ENCODE results near the gene ZNRD2. TPM values are rescaled to one million over a fixed set of nuclear protein-coding genes. Genes with fewer than 3 reads are reported as not detected.

ZNRD2 gene
- total RNA-seq, 1 donor from 2014 or later = 40.9 TPM

- Mint-ChIP-seq H3K36me3 (ENCODE audit: low read depth) (peaks cover 53% of the 10 kb centered on the region), H3K27me3 (no peaks in the 10 kb centered on the region), H3K9me3 (no peaks in the 10 kb centered on the region), H3K4me3 (no peak overlapping the region), H3K4me1 (peaks cover 41% of the 10 kb centered on the region), H3K27ac (peak overlapping the region; percentile 80)
- DNase-seq = no peak
- ATAC-seq (ENCODE audit: low read depth) = no peak
- ChIA-PET POLR2A (interaction anchor here (0.9 to 1.1 kb wide), 2 partner anchors 9 to 18 kb away, joined by 3 read pairs; partner anchors contain the start of gene ZNRD2), CTCF (interaction anchor here (1.1 kb wide), 1 partner anchor 9 kb away, joined by 3 read pairs; no protein-coding TSS in a partner anchor)
- intact Hi-C loops (cut with micrococcal nuclease) = no loop called here
- no peak for TF ChIP-seq CTCF (IDR thresholded peaks at IDR 0.05)
These were observed 9.0 kb downstream of the ZNRD2 start for GRCh38 chr11:65579291-65579690.

GRCh38 chr11:65580031-65580692, 9.9 kb downstream of the ZNRD2 start:
- Mint-ChIP-seq H3K27ac (no peak overlapping the region), H3K4me3 (no peak overlapping the region), H3K9me3 (no peaks in the 10 kb centered on the region), H3K36me3 (ENCODE audit: low read depth) (peaks cover 55% of the 10 kb centered on the region), H3K4me1 (peaks cover 35% of the 10 kb centered on the region), H3K27me3 (no peaks in the 10 kb centered on the region)
- ChIA-PET CTCF (no interaction called here), POLR2A (interaction anchor here (1.2 kb wide), 1 partner anchor 39 kb away, joined by 4 read pairs; no protein-coding TSS in a partner anchor)
- intact Hi-C loops (cut with micrococcal nuclease) = no loop called here
- no peak for ATAC-seq (ENCODE audit: low read depth)
- DNase-seq = no peak
- no peak for TF ChIP-seq CTCF (IDR thresholded peaks at IDR 0.05)

GRCh38 chr11:65580756-65581155, 10.5 kb downstream of the ZNRD2 start:
- Mint-ChIP-seq H3K27ac (no peak overlapping the region), H3K36me3 (ENCODE audit: low read depth) (peaks cover 55% of the 10 kb centered on the region), H3K4me3 (no peak overlapping the region), H3K4me1 (peaks cover 30% of the 10 kb centered on the region), H3K27me3 (no peaks in the 10 kb centered on the region), H3K9me3 (no peaks in the 10 kb centered on the region)
- no peak for TF ChIP-seq CTCF (IDR thresholded peaks at IDR 0.05)
- POLR2A ChIA-PET = interaction anchor here (1.2 kb wide), 1 partner anchor 40 kb away, joined by 4 read pairs; no protein-coding TSS in a partner anchor
- intact Hi-C loops (cut with micrococcal nuclease) = no loop called here
- CTCF ChIA-PET = interaction anchor here (1.1 kb wide), 1 partner anchor 13 kb away, joined by 3 read pairs; no protein-coding TSS in a partner anchor
- no peak for DNase-seq
- no peak for ATAC-seq (ENCODE audit: low read depth)

- CTCF ChIA-PET = no interaction called here
- Mint-ChIP-seq H3K27ac (peak overlapping the region; percentile 47), H3K4me3 (no peak overlapping the region), H3K9me3 (no peaks in the 10 kb centered on the region), H3K36me3 (ENCODE audit: low read depth) (peaks cover 63% of the 10 kb centered on the region), H3K27me3 (no peaks in the 10 kb centered on the region), H3K4me1 (peaks cover 36% of the 10 kb centered on the region)
- TF ChIP-seq CTCF (IDR thresholded peaks at IDR 0.05) = no peak
- DNase-seq = no peak
- ATAC-seq (ENCODE audit: low read depth) = no peak
- POLR2A ChIA-PET = interaction anchor here (0.7 to 0.8 kb wide), 2 partner anchors 33 to 278 kb away, joined by 3 read pairs; partner anchors contain the start of gene PCNX3
- intact Hi-C loops (cut with micrococcal nuclease) = no loop called here
These were observed 11.7 kb downstream of the ZNRD2 start for GRCh38 chr11:65581928-65582327.

GRCh38 chr11:65583589-65583988, 13.3 kb downstream of the ZNRD2 start:
- Mint-ChIP-seq H3K4me1 (peaks cover 36% of the 10 kb centered on the region), H3K9me3 (no peaks in the 10 kb centered on the region), H3K4me3 (no peak overlapping the region), H3K27me3 (no peaks in the 10 kb centered on the region), H3K36me3 (ENCODE audit: low read depth) (peaks cover 57% of the 10 kb centered on the region), H3K27ac (peak overlapping the region; percentile 67)
- TF ChIP-seq CTCF (IDR thresholded peaks at IDR 0.05) = no peak
- intact Hi-C loops (cut with micrococcal nuclease) = no loop called here
- ChIA-PET CTCF (no interaction called here), POLR2A (interaction anchor here (0.7 to 1.5 kb wide), 2 partner anchors 19 to 166 kb away, joined by 3 to 4 read pairs; no protein-coding TSS in a partner anchor)
- ATAC-seq (ENCODE audit: low read depth) (no peak), DNase-seq (no peak)
